ENCODE measurements around the gene RPRD1B.

RPRD1B gene

DNA sequence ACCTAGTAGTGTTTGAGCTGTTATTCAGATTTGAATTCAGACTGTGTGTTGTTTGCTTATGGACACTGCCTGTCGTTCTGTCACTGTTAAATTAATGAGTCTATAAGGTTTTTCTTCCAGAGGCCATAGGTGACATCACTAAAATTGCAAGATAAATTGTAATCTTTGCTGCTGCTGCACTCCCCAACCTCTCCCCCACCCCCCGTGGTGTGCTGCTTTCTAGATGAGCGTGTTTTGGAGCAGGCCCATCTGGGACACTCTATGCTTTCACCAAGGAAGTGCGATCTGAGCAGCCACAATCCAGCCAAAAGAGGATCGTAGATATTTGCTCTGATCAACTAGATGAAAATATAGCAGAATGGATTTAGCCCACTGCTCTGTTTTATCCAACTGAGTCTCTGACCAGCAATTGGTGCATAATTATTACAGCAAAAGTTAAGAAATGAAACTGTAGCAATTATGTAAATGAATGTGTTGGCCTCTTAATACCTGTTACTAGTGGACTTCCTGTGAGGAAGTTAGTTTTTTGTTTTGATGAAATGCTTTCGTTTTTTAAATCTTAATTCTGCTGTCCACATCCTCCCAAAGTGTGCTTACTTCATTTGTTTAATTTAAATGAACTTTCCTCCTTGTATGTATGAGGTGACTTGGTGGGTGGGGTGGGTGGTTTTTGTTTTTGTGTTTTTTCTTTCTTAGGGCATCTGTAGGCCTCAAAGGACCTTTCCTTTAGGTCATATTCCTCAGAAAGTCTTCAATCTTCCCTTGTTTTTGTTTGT lies 58.1 kb downstream of the RPRD1B start:
- Histone ChIP-seq H3K4me3 (ENCODE audit: low read length) (no peak overlapping the region), H3K27me3 (replicated peaks; ENCODE audit: insufficient read depth, low read length) (no peaks in the 10 kb centered on the region), H3K27ac (ENCODE audit: low read length) (no peak overlapping the region), H3F3A (ENCODE audit: insufficient read depth, low read length) (no peaks in the 10 kb centered on the region; the same call in 1 of the 2 replicates), H3K4me1 (ENCODE audit: low read length) (peaks cover 25% of the 10 kb centered on the region), H3K9ac (ENCODE audit: low read length) (no peak overlapping the region), H3K79me2 (ENCODE audit: low read length) (no peaks in the 10 kb centered on the region), H3K4me2 (ENCODE audit: low read depth, low read length) (no peak overlapping the region), H3K9me2 (replicated peaks; ENCODE audit: insufficient read depth, low read length) (no peaks in the 10 kb centered on the region), H4K20me1 (ENCODE audit: insufficient read depth, low read length) (no peaks in the 10 kb centered on the region), H3K9me3 (replicated peaks; ENCODE audit: insufficient read depth, low read length) (no peaks in the 10 kb centered on the region), H3K36me3 (replicated peaks; ENCODE audit: insufficient read depth, low read length) (no peaks in the 10 kb centered on the region; the same call in 1 of the 2 replicates), H2AFZ (ENCODE audit: low read length) (no peak overlapping the region)
- TF ChIP-seq, protein P1, sequence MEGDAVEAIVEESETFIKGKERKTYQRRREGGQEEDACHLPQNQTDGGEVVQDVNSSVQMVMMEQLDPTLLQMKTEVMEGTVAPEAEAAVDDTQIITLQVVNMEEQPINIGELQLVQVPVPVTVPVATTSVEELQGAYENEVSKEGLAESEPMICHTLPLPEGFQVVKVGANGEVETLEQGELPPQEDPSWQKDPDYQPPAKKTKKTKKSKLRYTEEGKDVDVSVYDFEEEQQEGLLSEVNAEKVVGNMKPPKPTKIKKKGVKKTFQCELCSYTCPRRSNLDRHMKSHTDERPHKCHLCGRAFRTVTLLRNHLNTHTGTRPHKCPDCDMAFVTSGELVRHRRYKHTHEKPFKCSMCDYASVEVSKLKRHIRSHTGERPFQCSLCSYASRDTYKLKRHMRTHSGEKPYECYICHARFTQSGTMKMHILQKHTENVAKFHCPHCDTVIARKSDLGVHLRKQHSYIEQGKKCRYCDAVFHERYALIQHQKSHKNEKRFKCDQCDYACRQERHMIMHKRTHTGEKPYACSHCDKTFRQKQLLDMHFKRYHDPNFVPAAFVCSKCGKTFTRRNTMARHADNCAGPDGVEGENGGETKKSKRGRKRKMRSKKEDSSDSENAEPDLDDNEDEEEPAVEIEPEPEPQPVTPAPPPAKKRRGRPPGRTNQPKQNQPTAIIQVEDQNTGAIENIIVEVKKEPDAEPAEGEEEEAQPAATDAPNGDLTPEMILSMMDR (IDR thresholded peaks at IDR 0.05; ENCODE audit: low read length): no peak
- no peak for TF ChIP-seq EZH2 (optimal IDR thresholded peaks at IDR 0.05; ENCODE audit: low read depth, low read length)
- TF ChIP-seq EZH2phosphoT487 (IDR thresholded peaks at IDR 0.05; ENCODE audit: low read length): no peak
- peak; percentile 11 for DNase-seq

DNA sequence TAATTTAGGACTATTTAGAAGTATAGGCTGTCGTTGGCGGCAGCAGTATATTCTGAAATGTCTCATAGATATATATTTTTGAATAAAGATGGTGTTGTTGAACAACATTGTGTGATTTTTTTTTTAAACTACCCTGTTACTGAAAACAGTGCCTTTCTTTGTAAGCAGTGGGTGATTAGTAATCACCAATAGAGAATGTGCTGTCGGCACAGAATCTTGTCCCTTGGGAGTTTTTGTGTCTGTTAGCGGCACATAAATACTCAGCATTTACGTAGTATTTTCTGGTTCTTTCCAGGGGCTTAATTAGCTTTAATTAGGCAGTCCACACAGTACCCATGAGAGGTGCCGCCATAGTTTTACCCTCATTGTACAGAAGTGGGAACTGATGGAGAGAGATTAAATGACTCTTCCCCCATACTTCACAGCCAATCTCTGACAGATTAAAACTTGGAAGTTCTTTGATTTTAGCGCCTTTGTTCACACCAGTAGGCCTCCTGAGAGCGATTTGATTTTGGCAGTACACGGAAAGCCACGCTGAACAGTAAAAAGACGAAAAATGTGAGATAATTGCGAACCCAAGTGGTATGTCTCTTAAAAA lies 58.8 kb downstream of the RPRD1B start:
- Histone ChIP-seq H3K27ac (ENCODE audit: low read length) (no peak overlapping the region), H3K9me2 (replicated peaks; ENCODE audit: insufficient read depth, low read length) (no peaks in the 10 kb centered on the region), H3K79me2 (ENCODE audit: low read length) (no peaks in the 10 kb centered on the region), H3K4me1 (ENCODE audit: low read length) (peaks cover 25% of the 10 kb centered on the region), H3K9me3 (replicated peaks; ENCODE audit: insufficient read depth, low read length) (no peaks in the 10 kb centered on the region), H3F3A (ENCODE audit: insufficient read depth, low read length) (no peaks in the 10 kb centered on the region; the same call in 1 of the 2 replicates), H3K27me3 (replicated peaks; ENCODE audit: insufficient read depth, low read length) (no peaks in the 10 kb centered on the region), H3K4me2 (ENCODE audit: low read depth, low read length) (no peak overlapping the region), H3K4me3 (ENCODE audit: low read length) (no peak overlapping the region), H4K20me1 (ENCODE audit: insufficient read depth, low read length) (no peaks in the 10 kb centered on the region), H3K36me3 (replicated peaks; ENCODE audit: insufficient read depth, low read length) (no peaks in the 10 kb centered on the region; the same call in 1 of the 2 replicates), H3K9ac (ENCODE audit: low read length) (no peak overlapping the region), H2AFZ (ENCODE audit: low read length) (no peak overlapping the region)
- TF ChIP-seq, protein P1 (IDR thresholded peaks at IDR 0.05; ENCODE audit: low read length): no peak
- no peak for TF ChIP-seq EZH2 (optimal IDR thresholded peaks at IDR 0.05; ENCODE audit: low read depth, low read length)
- TF ChIP-seq EZH2phosphoT487 (IDR thresholded peaks at IDR 0.05; ENCODE audit: low read length): no peak
- no peak for DNase-seq

DNA sequence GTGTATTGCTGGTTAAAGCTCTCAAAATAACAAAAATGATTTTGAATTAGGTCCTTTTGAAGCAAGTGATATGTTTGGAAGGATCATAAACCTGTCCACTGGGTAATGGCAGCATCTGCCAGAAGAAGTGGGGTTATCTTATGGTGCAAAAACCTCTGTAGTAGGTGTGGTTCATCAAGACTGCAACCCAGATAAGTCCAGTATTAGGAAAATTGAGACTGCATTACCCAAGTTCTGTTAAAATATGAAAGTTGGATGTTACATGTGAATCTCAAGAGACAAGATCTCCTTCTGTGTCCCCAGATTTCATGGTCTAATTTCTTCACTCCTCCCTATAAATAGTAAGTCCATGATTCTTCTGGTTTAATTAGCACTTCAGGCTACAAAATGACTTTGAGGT lies 59.4 kb downstream of the RPRD1B start:
- no peak for DNase-seq
- Histone ChIP-seq H3K4me1 (ENCODE audit: low read length) (peaks cover 25% of the 10 kb centered on the region), H4K20me1 (ENCODE audit: insufficient read depth, low read length) (no peaks in the 10 kb centered on the region), H3K9ac (ENCODE audit: low read length) (no peak overlapping the region), H3K27me3 (replicated peaks; ENCODE audit: insufficient read depth, low read length) (no peaks in the 10 kb centered on the region), H2AFZ (ENCODE audit: low read length) (no peak overlapping the region), H3K27ac (ENCODE audit: low read length) (no peak overlapping the region), H3F3A (ENCODE audit: insufficient read depth, low read length) (no peaks in the 10 kb centered on the region; the same call in 1 of the 2 replicates), H3K36me3 (replicated peaks; ENCODE audit: insufficient read depth, low read length) (no peaks in the 10 kb centered on the region), H3K4me3 (ENCODE audit: low read length) (no peak overlapping the region), H3K4me2 (ENCODE audit: low read depth, low read length) (no peak overlapping the region), H3K9me2 (replicated peaks; ENCODE audit: insufficient read depth, low read length) (no peaks in the 10 kb centered on the region), H3K79me2 (ENCODE audit: low read length) (no peaks in the 10 kb centered on the region), H3K9me3 (replicated peaks; ENCODE audit: insufficient read depth, low read length) (no peaks in the 10 kb centered on the region)
- no peak for TF ChIP-seq EZH2 (optimal IDR thresholded peaks at IDR 0.05; ENCODE audit: low read depth, low read length)
- TF ChIP-seq, protein P1 (IDR thresholded peaks at IDR 0.05; ENCODE audit: low read length): no peak
- no peak for TF ChIP-seq EZH2phosphoT487 (IDR thresholded peaks at IDR 0.05; ENCODE audit: low read length)
